ENCODE data around the gene BMPR1A. TPM values are rescaled to one million over a fixed set of nuclear protein-coding genes. Genes with fewer than 3 reads are reported as not detected.

BMPR1A gene
- total and polyA plus RNA-seq, 2 of the 13 experiments (the other 11 are each of a cell fraction or from before 2014, with no cell fraction given): 17.8 to 44.2 TPM

- TF ChIP-seq ZNF510 (CRISPR knock-in tag; IDR thresholded peaks at IDR 0.05; ENCODE audit: low read depth) (no peak), THAP7 (CRISPR knock-in tag; IDR thresholded peaks at IDR 0.05) (no peak), ZNF124 (CRISPR knock-in tag; IDR thresholded peaks at IDR 0.05) (no peak), KAT2B (IDR thresholded peaks at IDR 0.05; ENCODE audit: borderline replicate concordance, low read depth, low read length) (no peak), ZNF354B (CRISPR knock-in tag; IDR thresholded peaks at IDR 0.05) (no peak), ZNF343 (CRISPR knock-in tag; IDR thresholded peaks at IDR 0.05) (no peak), ZNF468 (CRISPR knock-in tag; IDR thresholded peaks at IDR 0.05) (no peak), ZNF12 (CRISPR knock-in tag; IDR thresholded peaks at IDR 0.05) (no peak), DPF2 (CRISPR knock-in tag; IDR thresholded peaks at IDR 0.05; ENCODE audit: borderline replicate concordance, low read depth) (no peak), ZNF772 (CRISPR knock-in tag; IDR thresholded peaks at IDR 0.05) (no peak), ZNF280B (CRISPR knock-in tag; IDR thresholded peaks at IDR 0.05; ENCODE audit: borderline replicate concordance) (no peak)
- DNase-seq (ENCODE audit: low spot score) (no peak), ATAC-seq (peak; percentile 70), FAIRE-seq (no peak)
- peaks cover 34% of the 10 kb centered on the region for H4K20me1 ChIP-seq (ENCODE audit: insufficient read depth, low read length)
- no peaks in the 10 kb centered on the region for H3K9me3 ChIP-seq (ENCODE audit: low read length)
- no peak overlapping the region for H2AFZ ChIP-seq (ENCODE audit: low read length)
- BruUV-seq (replicated peaks): no TSS peak
- intact Hi-C loops (cut with micrococcal nuclease; ENCODE audit: unreplicated experiment) (no loop called here), in situ Hi-C loops (cut with HindIII; ENCODE audit: extremely low pct_ligation_motif_present, low pct_unique_long_range_greater_than_20kb) (no loop called here)
- WGBS (ENCODE audit: low lambda C conversion rate): 78% methylated on average over 3 of the region's 3 CpGs
- H3K9ac ChIP-seq (ENCODE audit: insufficient read depth, low read depth, low read length): no peak overlapping the region
- H3K4me3 ChIP-seq (replicated peaks in 1 of 3; ENCODE audit: insufficient read depth in 1 of 3, low read depth in 2 of 3, low read length in 3 of 3): no peak overlapping the region
- no peaks in the 10 kb centered on the region for H3K27me3 ChIP-seq (ENCODE audit: control insufficient read depth in 1 of 2, insufficient read depth in 2 of 2, low read length in 2 of 2)
- H3K36me3 ChIP-seq (replicated peaks in 1 of 2; ENCODE audit: control insufficient read depth in 1 of 2, insufficient read depth in 2 of 2, low read length in 2 of 2): no peaks in the 10 kb centered on the region; a peak in 1 of 5 replicates
- no peak overlapping the region; the same call in 1 of the 2 replicates for H3K4me2 ChIP-seq (ENCODE audit: low read depth, low read length)
- H3K79me2 ChIP-seq (ENCODE audit: insufficient read depth, low read length): no peaks in the 10 kb centered on the region
- POLR2A ChIA-PET: interaction anchor here (1.3 kb wide), 1 partner anchor 107 kb away, joined by 5 read pairs; the partner anchor contains the start of gene BMPR1A
- peaks cover 29% of the 10 kb centered on the region for H3K4me1 ChIP-seq (ENCODE audit: insufficient read depth, low read length)
- CTCF ChIA-PET (ENCODE audit: low intra/inter-chr PET ratio, low total read pairs): no interaction called here
- H3K27ac ChIP-seq (ENCODE audit: extremely low read length, insufficient read depth, low read length): no peak overlapping the region
These were observed 106.0 kb downstream of the BMPR1A start for GRCh38 chr10:86862373-86862772.

Data from HepG2 (cell line).